ENCODE data around the gene NANOG.
A peak's percentile ranks its signal among the peaks of the same experiment; 100 is the strongest.
"Not testable (repeated sequence)": the region's sequence is repeated elsewhere in the genome, so short reads cannot be mapped to it uniquely, and the experiment has no call there.

NANOG gene

GRCh38 chr12:7835116-7835515 is 45.9 kb downstream of the NANOG start:
- DNase-seq (ENCODE audit: low spot score in 2 of 2) (no peak), ATAC-seq (no peak)
- Mint-ChIP-seq H3K27ac (no peak overlapping the region), H3K4me1 (no peaks in the 10 kb centered on the region), H3K9me3 (no peaks in the 10 kb centered on the region), H3K36me3 (no peaks in the 10 kb centered on the region), H3K4me3 (no peak overlapping the region)

GRCh38 chr12:7835766-7836165 is 46.6 kb downstream of the NANOG start:
- Mint-ChIP-seq H3K36me3 (no peaks in the 10 kb centered on the region), H3K4me1 (no peaks in the 10 kb centered on the region), H3K27ac (no peak overlapping the region), H3K4me3 (no peak overlapping the region), H3K9me3 (no peaks in the 10 kb centered on the region)
- no peak for DNase-seq (ENCODE audit: low spot score in 2 of 2)
- no peak for ATAC-seq

- Mint-ChIP-seq H3K4me1 (no peaks in the 10 kb centered on the region), H3K27ac (no peak overlapping the region), H3K36me3 (no peaks in the 10 kb centered on the region), H3K4me3 (no peak overlapping the region), H3K9me3 (no peaks in the 10 kb centered on the region)
- ATAC-seq, result no peak
- no peak for DNase-seq (ENCODE audit: low spot score in 2 of 2)
Observed at GRCh38 chr12:7837366-7837765, 48.2 kb downstream of the NANOG start.

- H3K27ac Mint-ChIP-seq; H3K36me3 Mint-ChIP-seq; ATAC-seq; H3K4me3 Mint-ChIP-seq; DNase-seq (ENCODE audit: low spot score in 2 of 2); H3K9me3 Mint-ChIP-seq; H3K4me1 Mint-ChIP-seq: not testable (repeated sequence)
Observed at GRCh38 chr12:7839226-7839625, 50.0 kb downstream of the NANOG start.

GRCh38 chr12:7839848-7840247 is 50.6 kb downstream of the NANOG start:
- H3K9me3 Mint-ChIP-seq; H3K27ac Mint-ChIP-seq; DNase-seq (ENCODE audit: low spot score in 2 of 2); H3K4me1 Mint-ChIP-seq; H3K4me3 Mint-ChIP-seq; ATAC-seq; H3K36me3 Mint-ChIP-seq: not testable (repeated sequence)

- H3K4me1 Mint-ChIP-seq, result not testable (repeated sequence)
Observed at GRCh38 chr12:7842444-7842843, 53.2 kb downstream of the NANOG start.

GRCh38 chr12:7843149-7843548 is 53.9 kb downstream of the NANOG start:
- H3K4me3 Mint-ChIP-seq, result peak overlapping the region; percentile 27
- ATAC-seq; DNase-seq (ENCODE audit: low spot score in 2 of 2): not testable (repeated sequence)

More at GRCh38 chr12:7842444-7842843, 53.2 kb downstream of the NANOG start:
- H3K4me3 Mint-ChIP-seq; H3K27ac Mint-ChIP-seq; H3K36me3 Mint-ChIP-seq; H3K9me3 Mint-ChIP-seq; ATAC-seq; DNase-seq (ENCODE audit: low spot score in 2 of 2): not testable (repeated sequence)

GRCh38 chr12:7843583-7843982 is 54.4 kb downstream of the NANOG start:
- H3K27ac Mint-ChIP-seq; DNase-seq (ENCODE audit: low spot score in 2 of 2): not testable (repeated sequence)

More at GRCh38 chr12:7843149-7843548, 53.9 kb downstream of the NANOG start:
- H3K4me1 Mint-ChIP-seq, H3K27ac Mint-ChIP-seq, H3K36me3 Mint-ChIP-seq, H3K9me3 Mint-ChIP-seq: not testable (repeated sequence)

GRCh38 chr12:7844116-7844515 is 54.9 kb downstream of the NANOG start:
- Mint-ChIP-seq H3K4me3 (no peak overlapping the region), H3K9me3 (no peaks in the 10 kb centered on the region), H3K4me1 (peaks cover 6% of the 10 kb centered on the region), H3K36me3 (no peaks in the 10 kb centered on the region), H3K27ac (no peak overlapping the region)
- DNase-seq (ENCODE audit: low spot score in 2 of 2) (no peak), ATAC-seq (no peak)

More at GRCh38 chr12:7843583-7843982, 54.4 kb downstream of the NANOG start:
- H3K4me1 Mint-ChIP-seq, H3K9me3 Mint-ChIP-seq, H3K4me3 Mint-ChIP-seq, H3K36me3 Mint-ChIP-seq: not testable (repeated sequence)
- ATAC-seq, result peak; percentile 97

GRCh38 chr12:7847226-7848097 is 58.3 kb downstream of the NANOG start:
- DNase-seq (ENCODE audit: low spot score in 2 of 2); H3K9me3 Mint-ChIP-seq; H3K27ac Mint-ChIP-seq; H3K4me3 Mint-ChIP-seq; ATAC-seq; H3K4me1 Mint-ChIP-seq; H3K36me3 Mint-ChIP-seq: not testable (repeated sequence)

- not testable (repeated sequence) for H3K27ac Mint-ChIP-seq; DNase-seq (ENCODE audit: low spot score in 2 of 2); ATAC-seq; H3K9me3 Mint-ChIP-seq; H3K4me3 Mint-ChIP-seq; H3K36me3 Mint-ChIP-seq; H3K4me1 Mint-ChIP-seq
Observed at GRCh38 chr12:7848098-7848422, 58.9 kb downstream of the NANOG start.

Data from stimulated activated effector memory CD8-positive, alpha-beta T cell treated with anti-CD3 and anti-CD28 coated beads, Interleukin-12 subunit alpha, Interleukin-12 subunit beta, amount 100 ng/mL, for 72 hours (primary cell).